GM18526 (cell line): ENCODE data around the gene RUSC1.

Experiments used
- POLR2A ChIP-seq: IDR thresholded peaks from 3 replicates; pipeline ENCODE4 v1.6.1; 2011; ENCODE audit not compliant: insufficient read length; ENCODE audit errors: extremely low read depth

The RUSC1 gene

DNA sequence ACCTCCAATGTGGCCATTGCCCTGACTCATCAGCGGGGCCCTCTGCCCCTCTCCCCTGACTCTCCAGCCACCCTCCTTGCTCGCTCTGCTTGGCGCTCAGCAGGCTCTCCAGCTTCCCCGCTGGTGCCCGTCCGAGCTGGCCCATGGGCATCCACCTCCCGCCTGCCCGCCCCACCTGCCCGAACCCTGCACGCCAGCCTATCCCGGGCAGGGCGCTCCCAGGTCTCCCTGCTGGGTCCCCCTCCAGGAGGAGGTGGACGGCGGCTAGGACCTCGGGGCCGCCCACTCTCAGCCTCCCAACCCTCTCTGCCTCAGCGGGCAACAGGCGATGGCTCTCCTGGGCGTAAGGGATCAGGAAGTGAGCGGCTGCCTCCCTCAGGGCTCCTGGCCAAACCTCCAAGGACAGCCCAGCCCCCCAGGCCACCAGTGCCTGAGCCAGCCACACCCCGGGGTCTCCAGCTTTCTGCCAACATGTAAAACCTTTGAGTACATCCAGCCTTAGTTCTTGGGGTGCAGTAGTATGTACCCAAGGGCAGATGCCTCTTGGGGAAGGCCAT lies 32.6 kb upstream of the RUSC1 start:
- TF ChIP-seq POLR2A, result no peak

DNA sequence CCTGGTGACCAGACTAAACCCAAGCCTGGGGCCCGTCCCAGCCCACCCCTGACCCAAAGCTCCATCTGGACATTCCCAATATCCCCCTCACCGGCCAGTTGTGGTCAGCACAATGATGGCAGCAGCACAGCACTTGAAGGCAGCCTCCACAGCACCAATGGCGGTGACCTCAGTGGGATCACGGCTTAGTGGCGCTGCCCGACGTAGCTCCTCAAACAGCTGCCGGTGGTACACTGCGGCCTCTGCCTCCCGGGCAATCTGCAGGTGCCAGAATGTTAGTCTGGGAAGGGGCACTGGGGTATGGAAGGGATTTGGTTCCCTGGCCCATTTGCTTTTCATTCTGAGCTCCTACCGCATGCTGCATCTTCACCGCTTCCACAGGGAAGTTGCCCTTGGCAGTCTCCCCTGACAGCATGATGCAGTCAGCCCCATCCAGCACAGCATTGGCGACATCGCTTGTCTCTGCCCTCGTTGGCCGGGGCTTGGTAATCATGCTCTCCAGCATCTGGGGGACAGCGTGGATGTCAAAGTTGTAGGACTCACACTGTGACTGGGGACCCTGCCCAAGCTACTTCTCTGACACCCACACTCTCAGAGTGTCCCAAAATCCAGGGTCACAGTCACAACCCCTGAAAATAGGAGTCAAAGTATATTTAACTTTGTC lies 27.5 kb upstream of the RUSC1 start:
- TF ChIP-seq POLR2A, result no peak

DNA sequence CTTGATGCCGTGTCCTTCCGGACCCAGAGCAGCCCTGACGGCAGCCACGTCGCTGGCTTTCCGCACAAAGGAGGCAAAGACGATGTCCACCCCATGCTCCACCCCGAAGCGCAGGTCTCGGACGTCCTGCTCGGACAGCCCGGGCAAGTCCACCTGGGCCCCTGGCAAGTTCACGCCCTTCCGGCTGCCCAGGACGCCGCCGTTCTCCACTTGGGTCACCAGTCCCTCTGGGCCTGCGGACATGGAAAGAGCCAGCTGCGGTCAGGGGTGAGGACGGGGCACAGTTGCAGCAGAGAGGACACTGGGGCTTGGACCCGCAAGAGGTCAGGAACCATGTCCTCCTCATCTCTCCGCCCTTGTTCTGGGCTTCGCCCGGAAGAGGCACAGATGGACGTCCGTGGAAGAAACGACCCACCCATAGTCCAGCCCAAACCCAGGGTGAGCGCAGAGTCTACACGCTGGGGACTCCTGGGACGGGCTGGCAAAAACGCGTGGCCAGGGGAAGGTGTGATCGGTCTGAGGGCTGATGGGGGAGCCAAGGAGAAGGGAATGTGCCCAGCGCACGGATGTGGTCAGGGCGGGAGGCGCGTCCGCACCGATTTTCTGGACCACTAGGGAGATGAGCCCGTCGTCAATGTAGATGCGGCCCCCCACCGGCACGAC lies 26.0 kb upstream of the RUSC1 start:
- TF ChIP-seq POLR2A, result no peak

DNA sequence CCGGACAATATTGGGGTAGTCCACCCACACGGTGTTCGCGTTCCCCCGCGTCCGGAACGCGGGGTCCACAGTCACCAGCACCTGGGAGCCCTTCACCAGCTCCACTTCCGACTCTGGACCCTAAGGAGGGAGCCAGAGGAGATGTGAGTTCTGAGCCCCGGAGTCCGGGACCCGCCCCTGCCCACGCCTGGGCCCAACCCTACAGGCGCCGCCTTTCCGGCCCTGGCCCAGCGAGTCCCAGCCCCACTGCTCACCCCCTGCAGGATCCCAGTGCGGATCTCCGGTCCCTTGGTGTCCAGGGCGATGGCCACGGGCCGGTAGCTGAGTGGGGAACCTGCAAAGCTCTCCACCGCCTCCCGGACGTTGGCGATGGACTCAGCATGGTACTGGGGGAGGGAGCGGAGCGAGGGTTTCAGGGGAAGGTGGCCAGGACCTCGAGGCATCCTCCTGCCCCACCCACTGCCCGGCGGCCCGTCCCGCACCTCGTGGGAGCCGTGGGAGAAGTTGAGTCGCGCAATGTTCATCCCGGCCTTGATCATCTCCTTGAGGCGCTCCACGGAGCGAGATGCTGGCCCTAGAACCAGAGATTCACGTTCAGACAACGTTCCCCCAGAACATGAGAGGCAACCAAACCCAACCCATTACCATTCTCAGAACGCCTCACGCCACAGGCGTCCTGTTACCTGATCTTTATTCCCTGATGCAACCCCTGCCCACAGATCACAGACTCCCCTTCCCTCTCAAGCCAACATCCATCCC lies 25.3 kb upstream of the RUSC1 start:
- TF ChIP-seq POLR2A, result no peak

DNA sequence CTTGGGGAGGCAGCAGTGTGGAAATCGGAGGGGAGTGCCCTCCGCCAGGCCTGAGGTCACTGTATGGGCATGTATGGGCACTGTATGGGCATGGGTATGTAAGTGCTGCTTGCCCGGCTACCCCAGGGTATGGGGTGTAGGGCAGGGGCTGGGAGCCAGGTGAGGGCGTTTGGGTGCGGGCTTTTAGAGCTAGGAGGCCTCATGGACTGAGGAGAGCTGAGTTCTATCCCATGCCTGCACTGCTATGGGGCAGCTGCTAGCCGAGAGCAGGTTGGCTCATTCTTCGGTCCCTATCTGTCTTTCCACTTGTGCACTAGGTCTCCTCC lies 24.8 kb upstream of the RUSC1 start:
- no peak for TF ChIP-seq POLR2A

DNA sequence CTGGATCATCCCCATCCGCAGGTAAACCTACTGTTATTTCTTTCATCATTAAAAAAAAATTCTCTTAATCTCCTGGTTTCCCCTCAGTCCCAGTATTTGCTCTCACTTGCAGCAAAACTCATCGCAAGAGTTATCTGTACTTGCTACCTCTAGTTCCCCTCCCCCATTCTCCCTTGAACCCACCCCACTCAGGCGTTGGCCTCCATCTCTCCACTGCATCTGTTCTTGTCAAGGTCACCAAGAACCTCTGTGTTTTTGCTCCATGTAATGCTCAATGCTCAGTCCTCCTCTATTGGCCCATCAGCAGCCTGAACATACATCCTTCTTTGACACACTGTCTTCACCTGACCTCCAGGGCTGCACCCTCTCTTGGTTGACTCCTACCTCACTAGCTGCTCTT lies 24.0 kb upstream of the RUSC1 start:
- no peak for TF ChIP-seq POLR2A

DNA sequence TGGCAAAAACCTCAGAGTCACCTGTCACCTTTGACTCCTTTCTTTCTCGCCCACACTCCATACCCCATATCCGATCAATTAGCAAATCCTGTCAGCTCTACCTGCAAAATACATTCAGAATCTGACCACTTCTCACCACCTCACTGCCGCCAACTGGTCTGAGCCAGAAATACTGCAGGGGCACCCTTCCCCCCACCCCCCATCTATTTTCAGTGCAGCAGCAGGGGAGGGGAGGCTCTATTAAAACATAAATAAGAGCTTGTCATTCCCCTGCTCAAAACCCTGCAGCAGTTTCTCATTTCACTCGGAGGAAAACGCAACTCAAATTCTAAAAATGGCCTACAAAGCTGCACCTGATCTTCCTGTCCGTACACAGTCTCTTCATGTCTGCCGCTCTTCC lies 23.3 kb upstream of the RUSC1 start:
- TF ChIP-seq POLR2A, result no peak

DNA sequence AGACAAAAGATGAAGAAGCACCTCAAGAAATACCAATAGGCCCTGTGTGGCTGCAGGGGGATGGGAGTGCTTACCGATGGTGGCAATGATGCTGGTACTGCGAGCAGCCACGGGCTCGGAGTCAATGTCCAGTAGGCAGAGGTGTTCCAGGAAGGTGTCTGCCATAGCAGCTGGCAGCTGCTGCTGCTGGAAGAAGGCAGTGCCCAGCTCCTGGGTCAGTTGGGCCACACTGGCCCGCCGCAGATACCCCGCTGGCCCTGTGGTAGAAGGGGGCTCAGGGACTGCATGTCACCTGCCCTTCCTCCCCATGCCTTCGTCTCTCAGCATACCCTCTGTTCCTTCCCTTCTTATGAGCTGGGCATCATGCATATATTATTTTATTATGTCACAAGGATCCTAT lies 20.7 kb upstream of the RUSC1 start:
- TF ChIP-seq POLR2A, result no peak

DNA sequence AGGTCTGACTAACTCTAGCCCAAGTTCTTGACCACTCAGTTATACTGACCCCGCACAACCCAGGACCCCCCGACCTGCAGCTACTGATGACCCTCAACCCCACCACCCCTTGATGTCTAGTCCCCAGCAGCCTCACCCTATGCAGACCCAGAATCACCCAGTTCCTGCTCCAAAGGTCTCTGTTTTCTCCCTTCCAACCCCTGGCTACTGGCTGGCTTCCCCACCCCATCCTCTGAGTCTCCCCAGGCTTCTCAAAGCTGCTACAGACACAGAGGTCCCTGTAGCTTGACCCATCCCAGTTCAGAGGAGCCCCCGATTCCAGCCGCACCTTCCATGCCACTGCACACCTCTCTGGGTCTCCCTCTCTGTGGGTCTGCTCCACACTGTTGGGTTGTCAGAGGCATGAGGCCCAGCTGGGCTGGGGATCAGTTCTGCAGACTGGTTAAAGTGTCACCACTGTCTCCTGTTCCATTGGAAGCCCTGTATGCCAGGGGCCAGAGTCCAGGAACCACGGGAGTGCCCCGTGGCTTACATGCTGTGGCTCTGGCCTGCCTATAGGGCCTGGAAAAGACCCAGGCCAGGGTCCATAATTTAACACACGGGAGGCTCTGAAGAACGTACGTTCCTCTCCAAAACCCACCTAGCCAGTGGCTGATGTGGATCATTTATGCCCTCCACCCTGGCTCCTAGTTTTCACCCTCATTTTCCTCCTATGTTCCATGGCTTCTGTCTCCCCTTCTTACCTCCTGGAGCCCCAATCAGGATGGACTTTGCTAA lies 20.0 kb upstream of the RUSC1 start:
- TF ChIP-seq POLR2A, result no peak

DNA sequence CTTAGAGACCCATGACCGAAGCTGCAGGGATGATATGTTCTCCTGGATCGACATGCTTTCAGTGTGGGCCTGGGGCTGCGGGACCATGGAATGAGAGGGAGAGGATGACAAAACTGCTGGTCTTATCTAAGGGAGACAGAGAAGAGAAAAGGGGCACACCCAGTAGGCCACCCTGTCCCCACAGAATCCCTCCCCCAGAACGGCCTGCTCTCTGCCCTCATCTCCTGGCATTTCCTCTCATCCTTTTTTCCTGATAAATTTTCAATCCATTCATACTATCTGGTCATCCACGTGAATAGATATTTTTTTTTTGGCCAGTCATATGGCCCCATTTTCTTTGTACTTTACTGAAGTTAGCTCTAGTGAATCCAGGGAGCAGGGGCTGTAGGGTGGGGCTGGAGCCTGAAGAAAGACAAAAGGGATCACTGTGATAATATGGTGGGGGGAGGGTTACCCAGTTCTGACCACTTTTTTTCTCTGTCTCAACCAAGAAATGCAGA lies 19.3 kb upstream of the RUSC1 start, which contains the start of gene PKLR:
Gene PKLR, minus strand, starts transcription at position 97 of the 500 bp plus-strand sequence. Its CDS starts 43 bp downstream, at position 54.
- TF ChIP-seq POLR2A, result no peak

DNA sequence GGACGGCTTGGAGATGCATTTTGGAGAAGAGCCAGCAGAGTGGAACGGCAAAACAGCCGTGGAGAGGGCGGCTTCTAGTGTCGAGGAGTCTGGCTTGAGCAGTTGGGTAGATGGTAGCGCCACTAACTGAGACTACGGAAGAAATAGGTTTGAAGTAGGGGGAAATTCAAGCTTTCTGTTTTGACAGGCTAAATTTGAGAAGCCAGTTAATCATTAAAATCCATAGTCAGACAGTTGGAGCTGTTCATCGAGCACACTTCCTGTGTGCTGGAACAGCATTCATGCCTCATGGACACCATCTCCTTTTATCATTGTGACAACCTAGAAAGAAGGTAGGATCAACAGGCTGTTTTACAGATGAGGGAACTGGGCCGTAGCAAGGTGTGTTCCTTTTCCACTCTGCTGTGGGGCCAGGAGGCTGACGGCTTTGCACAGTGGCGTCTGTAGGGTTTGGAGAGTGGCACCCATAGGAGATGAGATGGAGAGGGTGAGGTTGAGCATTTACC lies 16.1 kb upstream of the RUSC1 start:
- TF ChIP-seq POLR2A, result peak; percentile 31

DNA sequence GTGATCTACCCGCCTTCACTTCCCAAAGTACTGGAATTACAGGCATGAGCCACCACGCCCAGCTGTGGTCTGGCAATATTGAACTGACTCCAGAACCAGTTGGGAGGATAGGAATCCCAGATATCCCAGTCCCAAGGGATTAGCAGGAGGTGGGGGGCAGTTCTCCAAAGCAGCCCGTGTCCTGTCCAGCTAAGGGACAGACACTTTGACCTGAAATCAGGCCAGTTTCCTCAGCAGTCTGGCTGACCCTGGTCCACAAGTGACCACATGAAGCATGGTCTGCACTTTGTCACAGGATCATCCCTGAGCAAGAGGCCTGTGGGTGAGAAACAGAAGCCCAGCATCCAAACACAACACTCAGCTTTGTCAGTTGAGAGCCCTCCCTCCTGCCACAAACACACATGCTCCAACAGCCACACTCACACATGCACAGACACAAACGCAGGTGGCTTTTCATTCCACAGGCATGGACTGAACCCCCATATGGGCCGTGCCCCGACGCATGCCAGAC lies 14.8 kb upstream of the RUSC1 start:
- no peak for TF ChIP-seq POLR2A

DNA sequence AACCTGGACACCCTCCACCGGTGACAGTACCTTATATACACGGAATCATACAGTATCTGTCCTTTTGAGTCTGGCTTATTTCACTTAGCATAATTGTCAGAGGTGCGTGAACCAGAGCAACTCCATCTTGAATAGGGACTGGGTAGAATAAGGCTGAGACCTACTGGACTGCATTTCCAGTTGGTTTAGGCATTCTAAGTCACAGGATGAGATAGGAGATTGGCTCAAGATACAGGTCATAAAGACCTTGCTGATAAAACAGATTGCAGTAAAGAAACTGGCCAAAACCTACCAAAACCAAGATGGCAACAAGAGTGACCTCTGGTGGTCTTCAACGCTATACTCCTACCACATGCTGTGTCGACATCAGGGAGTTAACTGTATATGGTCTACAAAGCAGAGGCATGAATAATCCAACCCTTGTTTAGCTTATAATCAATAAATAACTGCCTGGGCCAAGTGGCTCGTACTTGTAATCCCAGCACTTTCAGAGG lies 13.4 kb upstream of the RUSC1 start:
- no peak for TF ChIP-seq POLR2A
